Mesothelial cell of epicardium (in vitro differentiated cells): ENCODE data around the gene ACOT7. TPM values are rescaled to one million over a fixed set of nuclear protein-coding genes. Genes with fewer than 3 reads are reported as not detected.
"Not testable (repeated sequence)": the region's sequence is repeated elsewhere in the genome, so short reads cannot be mapped to it uniquely, and the experiment has no call there.

ENCODE experiments used
- DNase-seq, 2 experiments: peaks; one replicate each; pipeline ENCODE4 v3.0.0; 2021; ENCODE audit warnings: low spot score in 2 of 2; ENCODE audit not compliant: unreplicated experiment in 2 of 2
- H3K27ac Mint-ChIP-seq: 2 replicates; pipeline ENCODE4 v1.8.0; 2021; ENCODE audit warnings: mixed read lengths
- H3K27me3 Mint-ChIP-seq: 2 replicates; pipeline ENCODE4 v1.8.0; 2021; ENCODE audit warnings: low read depth, mixed read lengths
- H3K36me3 Mint-ChIP-seq: 2 replicates; pipeline ENCODE4 v1.8.0; 2021; ENCODE audit warnings: mixed read lengths
- H3K4me1 Mint-ChIP-seq: 2 replicates; pipeline ENCODE4 v1.8.0; 2021; ENCODE audit warnings: mixed read lengths
- H3K4me3 Mint-ChIP-seq: 2 replicates; pipeline ENCODE4 v1.8.0; 2021; ENCODE audit warnings: mild to moderate bottlenecking, moderate library complexity, mixed read lengths
- H3K9me3 Mint-ChIP-seq: 2 replicates; pipeline ENCODE4 v1.8.0; 2021; ENCODE audit warnings: mixed read lengths
- CTCF ChIP-seq: fragments of 200-600 bp; sonication (generic); IDR thresholded peaks from one replicate; pipeline ENCODE4 v1.5.0; 2021; ENCODE audit warnings: antibody characterized with exemption; ENCODE audit not compliant: unreplicated experiment
- total RNA-seq: library from RNA; stranded (reverse); gene quantifications from 3 replicates; pipeline ENCODE4 v1.2.1, GENCODE V29; 2021

ACOT7 gene
- total RNA-seq, 1 donor from 2014 or later: 20.3 TPM

GRCh38 chr1:6370006-6370405, 23.6 kb downstream of the ACOT7 start:
- Mint-ChIP-seq H3K27ac (no peak overlapping the region), H3K27me3 (no peaks in the 10 kb centered on the region), H3K4me3 (no peak overlapping the region), H3K9me3 (no peaks in the 10 kb centered on the region), H3K4me1 (peaks cover 3% of the 10 kb centered on the region), H3K36me3 (no peaks in the 10 kb centered on the region)
- no peak for TF ChIP-seq CTCF
- DNase-seq: no peak

GRCh38 chr1:6367381-6368012, 26.1 kb downstream of the ACOT7 start:
- Mint-ChIP-seq H3K27ac (no peak overlapping the region), H3K4me3 (no peak overlapping the region), H3K36me3 (peaks cover 6% of the 10 kb centered on the region), H3K4me1 (peaks cover 3% of the 10 kb centered on the region), H3K27me3 (no peaks in the 10 kb centered on the region), H3K9me3 (peaks cover 6% of the 10 kb centered on the region)
- TF ChIP-seq CTCF: no peak
- DNase-seq: no peak

- Mint-ChIP-seq H3K27me3 (no peaks in the 10 kb centered on the region), H3K4me1 (peaks cover 5% of the 10 kb centered on the region), H3K36me3 (peaks cover 6% of the 10 kb centered on the region), H3K27ac (no peak overlapping the region), H3K4me3 (no peak overlapping the region), H3K9me3 (peaks cover 6% of the 10 kb centered on the region)
- no peak for TF ChIP-seq CTCF
- no peak for DNase-seq
Measured at GRCh38 chr1:6365047-6365446, 28.5 kb downstream of the ACOT7 start.

DNA sequence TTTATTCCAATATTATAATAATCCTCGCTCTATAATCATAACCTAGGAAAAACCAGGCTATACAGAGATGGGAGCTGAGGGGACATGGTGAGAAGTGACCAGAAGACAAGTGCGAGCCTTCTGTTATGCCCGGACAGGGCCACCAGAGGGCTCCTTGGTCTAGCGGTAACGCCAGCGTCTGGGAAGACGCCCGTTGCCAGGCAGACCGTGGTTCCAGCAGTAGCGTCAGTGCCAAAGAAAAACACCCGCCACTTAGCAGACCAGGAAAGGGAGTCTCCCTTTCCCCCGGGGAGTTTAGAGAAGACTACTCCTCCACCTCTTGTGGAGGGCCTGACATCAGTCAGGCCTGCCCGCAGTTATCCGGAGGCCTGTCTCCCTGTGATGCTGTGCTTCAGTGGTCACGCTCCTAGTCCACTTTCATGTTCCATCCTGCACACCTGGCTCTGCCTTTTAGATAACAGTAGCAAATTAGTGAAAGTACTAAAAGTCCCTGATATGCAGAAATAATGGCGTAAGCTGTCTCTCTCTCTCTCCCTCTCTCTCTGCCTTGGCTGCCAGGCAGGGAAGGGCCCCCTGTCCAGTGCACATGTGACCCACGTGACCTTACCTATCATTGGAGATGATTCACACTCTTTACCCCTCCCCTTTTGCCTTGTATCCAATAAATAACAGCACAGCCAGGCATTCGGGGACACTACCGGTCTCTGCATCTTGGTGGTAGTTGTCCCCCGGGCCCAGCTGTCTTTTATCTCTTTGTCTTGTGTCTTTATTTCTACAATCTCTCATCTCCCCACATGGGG, 30.3 kb downstream of the ACOT7 start:
- H3K27ac Mint-ChIP-seq: peak overlapping the region; percentile 30

GRCh38 chr1:6361124-6361775, 32.3 kb downstream of the ACOT7 start:
- H3K27me3 Mint-ChIP-seq: no peaks in the 10 kb centered on the region
- no peak for DNase-seq
- no peak overlapping the region for H3K4me3 Mint-ChIP-seq
- H3K4me1 Mint-ChIP-seq: peaks cover 21% of the 10 kb centered on the region
- H3K36me3 Mint-ChIP-seq: peaks cover 6% of the 10 kb centered on the region
- peaks cover 6% of the 10 kb centered on the region for H3K9me3 Mint-ChIP-seq
- no peak for TF ChIP-seq CTCF
- H3K27ac Mint-ChIP-seq: no peak overlapping the region

More for the DNA sequence above, 30.3 kb downstream of the ACOT7 start:
- peak; percentile 42 for TF ChIP-seq CTCF
- not testable (repeated sequence) for H3K4me3 Mint-ChIP-seq, DNase-seq, H3K36me3 Mint-ChIP-seq, H3K27me3 Mint-ChIP-seq, H3K9me3 Mint-ChIP-seq
- peaks cover 21% of the 10 kb centered on the region for H3K4me1 Mint-ChIP-seq
